T-cell (primary cell): ENCODE results near the gene WASF1. TPM values are rescaled to one million over a fixed set of nuclear protein-coding genes. Genes with fewer than 3 reads are reported as not detected.

Experiments
- ATAC-seq, 4 experiments: fragments of 200-7000 bp in 3 of 4; fragments of 150-1000 bp in 1 of 4; cut with Tn5 transposase; replicated peaks in 1 of 4; 1 replicate in 3 of 4; 2 replicates in 1 of 4; pipeline ENCODE4 v1.10.0; 2021; ENCODE audit warnings: moderate library complexity in 3 of 4, mild to moderate bottlenecking in 2 of 4, moderate number of reproducible peaks in 1 of 4
- CTCF ChIA-PET, 2 donors: fragments of 300-600 bp; sonication (Branson Sonifier 250); formaldehyde crosslinking; loops; one replicate each; lab custom pipeline; 2022; ENCODE audit warnings: antibody characterized with exemption in 2 of 2; lab: Charles Lee
- POLR2A ChIA-PET, 2 donors: fragments of 300-600 bp; sonication (Branson Sonifier 250); formaldehyde crosslinking; loops; one replicate each; lab custom pipeline; 2022; ENCODE audit warnings: antibody characterized with exemption in 2 of 2; lab: Charles Lee
- DNase-seq, 35 experiments: peaks; one replicate each; pipeline versions ENCODE4 v3.0.0 to v3.0.0-alpha.2; 2013 to 2023
- H3K27ac ChIP-seq: one replicate; pipeline ENCODE4 v1.5.1; 2013; ENCODE audit warnings: low read length
- H3K27me3 ChIP-seq, 2 experiments: replicated peaks in 1 of 2; 1 replicate in 1 of 2; 2 replicates in 1 of 2; pipeline versions ENCODE4 v1.6.1 to v1.7.0; 2013; ENCODE audit warnings: low read length in 1 of 2, mixed read lengths in 1 of 2; ENCODE audit not compliant: control insufficient read depth in 2 of 2, insufficient read depth in 2 of 2; ENCODE audit errors: extremely low read depth in 1 of 2
- H3K36me3 ChIP-seq, 2 donors: 1 replicate in 1 of 2; 2 replicates in 1 of 2; pipeline versions ENCODE4 v1.6.1 to v1.7.0; 2013; ENCODE audit warnings: low read length in 1 of 2; ENCODE audit not compliant: control insufficient read depth in 2 of 2, insufficient read depth in 1 of 2; ENCODE audit errors: extremely low read depth in 1 of 2
- H3K4me1 ChIP-seq, 2 experiments: 1 replicate in 1 of 2; 2 replicates in 1 of 2; pipeline versions ENCODE4 v1.6.1 to v1.7.0; 2013; ENCODE audit warnings: low read length in 2 of 2, mixed read lengths in 1 of 2; ENCODE audit not compliant: insufficient read depth in 2 of 2, control insufficient read depth in 1 of 2; ENCODE audit errors: extremely low read depth in 1 of 2
- H3K4me3 ChIP-seq, 2 donors: 1 replicate in 1 of 2; 2 replicates in 1 of 2; pipeline versions ENCODE4 v1.5.1 to v1.7.0; 2013; ENCODE audit warnings: mild to moderate bottlenecking in 2 of 2, low read length in 1 of 2, moderate library complexity in 1 of 2; ENCODE audit not compliant: control insufficient read depth in 1 of 2; ENCODE audit errors: extremely low read depth in 1 of 2
- H3K9me3 ChIP-seq: 2 replicates; pipeline ENCODE4 v1.7.0; 2013
- H3K27ac Mint-ChIP-seq, 2 donors: one replicate each; pipeline ENCODE4 v1.8.0; 2020 to 2021; ENCODE audit warnings: mild to moderate bottlenecking in 2 of 2, mixed read lengths in 2 of 2
- H3K27me3 Mint-ChIP-seq, 2 donors: one replicate each; pipeline ENCODE4 v1.8.0; 2021 to 2022; ENCODE audit warnings: mixed read lengths in 2 of 2
- H3K36me3 Mint-ChIP-seq: one replicate; pipeline ENCODE4 v1.8.0; 2021; ENCODE audit warnings: mixed read lengths
- H3K4me1 Mint-ChIP-seq, 3 donors: one replicate each; pipeline ENCODE4 v1.8.0; 2020 to 2022; ENCODE audit warnings: mixed read lengths in 3 of 3, mild to moderate bottlenecking in 1 of 3
- H3K4me3 Mint-ChIP-seq, 3 donors: one replicate each; pipeline ENCODE4 v1.8.0; 2020 to 2022; ENCODE audit warnings: mild to moderate bottlenecking in 3 of 3, mixed read lengths in 3 of 3, moderate library complexity in 3 of 3
- H3K9me3 Mint-ChIP-seq, 3 donors: one replicate each; pipeline ENCODE4 v1.8.0; 2020 to 2022; ENCODE audit warnings: mixed read lengths in 3 of 3
- WGBS: methylation state at CpG from one replicate; pipeline ENCODE4 v1.1.5; 2013; ENCODE audit warnings: missing lambda C conversion rate; ENCODE audit not compliant: insufficient coverage; 5-methylcytosine and 5-hydroxymethylcytosine counted together
- total RNA-seq, 35 experiments: library from RNA in 6 of 35; stranded (reverse) in 6 of 35; fragments of 120-200 nt in 1 of 35; gene quantifications; one replicate each; pipeline versions ENCODE4 v1.2.1 to v1.2.4 and lab custom pipeline; 2013 to 2026

The WASF1 gene
- total RNA-seq, 5 donors from 2014 or later (not counting 1 experiment from before 2014, with no cell fraction given): 0.23 to 1.2 (median 1.0) TPM

GRCh38 chr6:110191477-110191876 is 12.0 kb upstream of the WASF1 start:
- POLR2A ChIA-PET: no interaction called here
- Histone ChIP-seq H3K27me3 (no peaks in the 10 kb centered on the region), H3K36me3 (peaks cover 4 to 9% of the 10 kb centered on the region in 2 donors), H3K4me1 (peaks cover 5 to 9% of the 10 kb centered on the region in 2 experiments), H3K27ac (no peak overlapping the region), H3K4me3 (no peak overlapping the region), H3K9me3 (no peaks in the 10 kb centered on the region)
- DNase-seq (no peak), ATAC-seq (no peak)
- Mint-ChIP-seq H3K4me3 (no peak overlapping the region), H3K36me3 (peaks cover 13% of the 10 kb centered on the region), H3K27me3 (no peaks in the 10 kb centered on the region), H3K27ac (no peak overlapping the region), H3K9me3 (no peaks in the 10 kb centered on the region), H3K4me1 (peaks cover 11 to 21% (median 18%) of the 10 kb centered on the region in 3 donors)
- CTCF ChIA-PET: no interaction called here
- 100% methylated on average over 1 of the region's 2 CpGs for WGBS

DNA sequence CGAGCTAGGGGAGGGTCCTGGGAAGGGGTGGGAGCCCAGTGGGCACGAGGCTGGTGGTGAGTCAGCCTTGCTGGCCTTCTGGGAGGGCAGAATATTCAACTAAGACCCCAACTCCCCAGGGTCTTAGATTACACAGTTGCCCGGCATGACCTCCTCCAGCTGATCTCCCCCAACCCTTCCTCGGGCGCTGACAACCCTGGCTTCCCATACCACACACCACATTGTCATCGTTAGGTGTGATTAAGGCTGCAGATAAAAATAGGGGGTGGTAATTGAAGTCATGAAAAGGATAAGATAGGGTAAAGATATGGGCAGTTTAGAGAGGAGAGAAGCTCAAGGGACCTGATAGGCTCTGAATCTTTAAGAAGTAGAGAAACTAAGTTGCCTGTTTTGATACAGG is 11.3 kb upstream of the WASF1 start:
- no peaks in the 10 kb centered on the region for H3K27me3 Mint-ChIP-seq
- CTCF ChIA-PET: no interaction called here
- H3K9me3 Mint-ChIP-seq: no peaks in the 10 kb centered on the region
- no peak for DNase-seq
- peaks cover 9 to 13% of the 10 kb centered on the region in 2 experiments for H3K4me1 ChIP-seq
- H3K27ac ChIP-seq: no peak overlapping the region
- no peaks in the 10 kb centered on the region for H3K27me3 ChIP-seq
- no peak overlapping the region for H3K4me3 ChIP-seq
- no peak overlapping the region for H3K4me3 Mint-ChIP-seq
- peaks cover 4 to 9% of the 10 kb centered on the region in 2 donors for H3K36me3 ChIP-seq
- no CpG with 5 or more reads among the region's 6 CpGs for WGBS
- peaks cover 17% of the 10 kb centered on the region for H3K36me3 Mint-ChIP-seq
- no peak for ATAC-seq
- POLR2A ChIA-PET: interaction anchor here in 1 of 2 donors (0.6 kb wide), 1 partner anchor 17 kb away, joined by 5 read pairs; no protein-coding TSS in a partner anchor
- H3K4me1 Mint-ChIP-seq: peaks cover 14 to 25% (median 20%) of the 10 kb centered on the region in 3 donors
- no peaks in the 10 kb centered on the region for H3K9me3 ChIP-seq
- H3K27ac Mint-ChIP-seq: no peak overlapping the region

DNA sequence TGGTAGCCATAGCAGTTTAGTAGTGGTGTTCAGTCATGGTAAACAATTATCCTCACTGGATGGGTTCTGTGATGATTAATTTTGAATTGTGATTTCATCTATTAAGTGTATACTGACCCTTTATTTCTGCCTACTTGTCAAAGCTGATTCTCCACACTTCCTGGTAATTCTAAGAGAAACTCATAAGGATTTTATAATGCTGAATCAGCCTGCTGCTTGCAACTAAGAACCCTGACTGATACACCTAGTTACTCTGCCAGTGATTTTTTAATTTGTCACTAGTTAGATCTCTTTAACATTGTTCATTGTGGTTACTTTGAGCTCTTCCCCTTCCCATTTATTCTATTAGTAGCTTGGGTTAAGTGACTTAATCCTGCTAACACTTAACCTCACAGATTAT is 9.3 kb upstream of the WASF1 start:
- POLR2A ChIA-PET: no interaction called here
- Histone ChIP-seq H3K36me3 (peaks cover 3 to 4% of the 10 kb centered on the region in 2 donors), H3K4me1 (peaks cover 9 to 18% of the 10 kb centered on the region in 2 experiments), H3K4me3 (no peak overlapping the region), H3K27ac (no peak overlapping the region), H3K27me3 (no peaks in the 10 kb centered on the region), H3K9me3 (no peaks in the 10 kb centered on the region)
- Mint-ChIP-seq H3K36me3 (peaks cover 14% of the 10 kb centered on the region), H3K27ac (no peak overlapping the region), H3K4me1 (peaks cover 11 to 17% (median 12%) of the 10 kb centered on the region in 3 donors), H3K4me3 (no peak overlapping the region), H3K9me3 (no peaks in the 10 kb centered on the region), H3K27me3 (no peaks in the 10 kb centered on the region)
- CTCF ChIA-PET: interaction anchor here (0.6 to 1.1 kb wide), 3 partner anchors 9 to 10 kb away, joined by 3 to 5 read pairs (median 3); partner anchors contain the start of gene CDC40 (in 1 of the 2)
- no peak for ATAC-seq
- DNase-seq: no peak

GRCh38 chr6:110185879-110186278 is 6.4 kb upstream of the WASF1 start:
- H3K4me3 Mint-ChIP-seq: peak overlapping the region; percentile 2 to 59 (median 28)
- H3K4me1 Mint-ChIP-seq: peaks cover 9 to 13% (median 11%) of the 10 kb centered on the region in 3 donors
- Histone ChIP-seq H3K27ac (no peak overlapping the region), H3K4me3 (no peak overlapping the region), H3K4me1 (peaks cover 27 to 34% of the 10 kb centered on the region in 2 experiments), H3K27me3 (no peaks in the 10 kb centered on the region), H3K36me3 (peaks cover 0 to 4% of the 10 kb centered on the region in 2 donors), H3K9me3 (no peaks in the 10 kb centered on the region)
- H3K36me3 Mint-ChIP-seq: peaks cover 10% of the 10 kb centered on the region
- ATAC-seq (peak in 1 of 4 experiments; percentile 22), DNase-seq (peak in 1 of 35 experiments; percentile 3)
- ChIA-PET POLR2A (no interaction called here), CTCF (interaction anchor here in 1 of 2 donors (1.4 kb wide), 1 partner anchor 13 kb away, joined by 5 read pairs; no protein-coding TSS in a partner anchor)
- H3K27me3 Mint-ChIP-seq: no peaks in the 10 kb centered on the region
- H3K9me3 Mint-ChIP-seq: no peaks in the 10 kb centered on the region
- no CpG with 5 or more reads among the region's 3 CpGs for WGBS
- peak overlapping the region; percentile 33 to 52 for H3K27ac Mint-ChIP-seq

GRCh38 chr6:110183292-110183885 is 3.9 kb upstream of the WASF1 start:
- DNase-seq: no peak
- H3K4me1 Mint-ChIP-seq: peaks cover 14 to 16% (median 14%) of the 10 kb centered on the region in 3 donors
- ChIA-PET CTCF (no interaction called here), POLR2A (interaction anchor here in 1 of 2 donors (0.5 kb wide), 1 partner anchor 468 kb away, joined by 3 read pairs; no protein-coding TSS in a partner anchor)
- peaks cover 0 to 4% of the 10 kb centered on the region in 2 donors for H3K36me3 ChIP-seq
- H3K4me3 Mint-ChIP-seq: no peak overlapping the region
- no peak overlapping the region for H3K27ac ChIP-seq
- no peaks in the 10 kb centered on the region for H3K27me3 Mint-ChIP-seq
- 100% methylated on average over 1 of the region's 5 CpGs for WGBS
- peaks cover 26 to 35% of the 10 kb centered on the region in 2 experiments for H3K4me1 ChIP-seq
- no peaks in the 10 kb centered on the region for H3K27me3 ChIP-seq
- H3K9me3 ChIP-seq: no peaks in the 10 kb centered on the region
- no peaks in the 10 kb centered on the region for H3K9me3 Mint-ChIP-seq
- H3K4me3 ChIP-seq: no peak overlapping the region
- H3K36me3 Mint-ChIP-seq: peaks cover 10% of the 10 kb centered on the region
- H3K27ac Mint-ChIP-seq: no peak overlapping the region
- ATAC-seq: no peak

DNA sequence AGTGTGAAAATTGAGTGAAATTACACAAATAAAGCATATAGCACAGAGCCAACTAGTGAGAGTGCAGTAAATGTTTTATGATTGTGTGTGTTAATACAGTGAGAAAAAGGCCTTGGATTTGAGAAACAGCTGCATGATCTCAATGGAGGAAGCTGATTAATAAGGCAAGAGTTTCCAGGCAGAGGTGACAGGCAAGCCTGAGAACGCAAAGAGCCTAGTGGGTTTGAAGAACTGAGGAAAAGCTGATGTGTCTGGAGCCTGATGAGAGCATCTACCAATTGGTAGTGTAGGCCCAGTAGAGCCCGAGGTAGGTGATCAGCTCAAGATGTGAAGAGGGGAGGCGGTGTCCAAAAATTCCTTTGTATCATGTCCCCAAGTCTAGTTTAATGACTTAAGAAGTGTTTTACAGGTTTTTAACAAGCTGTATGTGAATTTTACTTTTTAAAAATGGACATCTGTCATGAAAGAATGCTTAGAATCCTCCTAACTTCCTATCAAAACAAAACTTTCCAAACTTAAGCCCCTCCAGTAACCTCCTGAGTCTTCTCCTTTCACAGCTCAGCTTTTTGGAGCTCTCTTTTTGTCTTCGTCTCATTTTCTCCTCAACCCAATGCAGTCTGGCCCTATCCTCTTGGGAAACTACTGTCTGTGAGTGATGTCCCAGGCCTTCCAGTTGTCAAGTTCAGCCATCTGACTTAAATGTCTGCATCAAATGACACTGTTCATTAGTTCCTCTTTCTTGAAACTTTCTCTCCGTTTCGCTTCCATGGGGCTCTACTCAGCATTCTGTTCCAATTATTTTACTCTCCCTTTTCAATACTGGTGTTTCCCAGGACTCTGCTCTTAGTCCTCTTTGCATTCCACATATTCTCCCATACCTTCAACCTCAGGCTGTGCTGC is 1.9 kb upstream of the WASF1 start:
- Mint-ChIP-seq H3K4me3 (no peak overlapping the region), H3K9me3 (no peaks in the 10 kb centered on the region), H3K4me1 (peaks cover 15 to 18% (median 16%) of the 10 kb centered on the region in 3 donors), H3K27me3 (peaks cover 0 to 2% of the 10 kb centered on the region in 2 donors), H3K36me3 (peaks cover 10% of the 10 kb centered on the region), H3K27ac (no peak overlapping the region)
- WGBS: 38% methylated on average over 5 of the region's 6 CpGs
- Histone ChIP-seq H3K36me3 (peaks cover 0 to 4% of the 10 kb centered on the region in 2 donors), H3K27ac (no peak overlapping the region), H3K27me3 (no peaks in the 10 kb centered on the region), H3K9me3 (no peaks in the 10 kb centered on the region), H3K4me3 (peak overlapping the region; percentile 86 to 88), H3K4me1 (peaks cover 26 to 38% of the 10 kb centered on the region in 2 experiments)
- DNase-seq: peak in 1 of 35 experiments; percentile 4
- ChIA-PET CTCF (interaction anchor here in 1 of 2 donors (1.7 kb wide), 1 partner anchor 26 kb away, joined by 3 read pairs; no protein-coding TSS in a partner anchor), POLR2A (interaction anchor here in 1 of 2 donors (0.5 to 0.8 kb wide), 2 partner anchors 32 to 142 kb away, joined by 3 to 9 read pairs; no protein-coding TSS in a partner anchor)
- ATAC-seq: no peak
